Measurements from ENCODE around the gene CDK14. TPM values are rescaled to one million over a fixed set of nuclear protein-coding genes. Genes with fewer than 3 reads are reported as not detected.

CDK14 gene
- total RNA-seq, 2 donors from 2014 or later, result 1.9 to 4.9 TPM

- intact Hi-C loops (cut with DNase I), result no loop called here
- DNase-seq, result no peak
- no peaks in the 10 kb centered on the region for H3K27me3 ChIP-seq
Measured at GRCh38 chr7:90660819-90661218, 64.7 kb downstream of the CDK14 start.

GRCh38 chr7:90661290-90662151 is 65.4 kb downstream of the CDK14 start:
- H3K4me3 ChIP-seq, result no peak overlapping the region
- no peaks in the 10 kb centered on the region for H3K9me3 ChIP-seq
- H3K9ac ChIP-seq (ENCODE audit: low read depth in 2 of 2, low read length in 2 of 2), result no peak overlapping the region
- H3K27ac ChIP-seq, result no peak overlapping the region
- H3K27me3 ChIP-seq, result no peaks in the 10 kb centered on the region
- no peaks in the 10 kb centered on the region for H3K36me3 ChIP-seq
- no peak for DNase-seq
- intact Hi-C loops (cut with DNase I), result no loop called here
- no peaks in the 10 kb centered on the region for H3K4me1 ChIP-seq
- no peak for TF ChIP-seq CTCF (IDR thresholded peaks at IDR 0.05)

More at GRCh38 chr7:90660819-90661218, 64.7 kb downstream of the CDK14 start:
- Histone ChIP-seq H3K27ac (no peak overlapping the region), H3K4me3 (no peak overlapping the region), H3K9me3 (no peaks in the 10 kb centered on the region), H3K9ac (ENCODE audit: low read depth in 2 of 2, low read length in 2 of 2) (no peak overlapping the region), H3K36me3 (no peaks in the 10 kb centered on the region), H3K4me1 (no peaks in the 10 kb centered on the region)
- no peak for TF ChIP-seq CTCF (IDR thresholded peaks at IDR 0.05)

GRCh38 chr7:90663176-90663575 is 67.1 kb downstream of the CDK14 start:
- Histone ChIP-seq H3K4me1 (no peaks in the 10 kb centered on the region), H3K9ac (ENCODE audit: low read depth in 2 of 2, low read length in 2 of 2) (no peak overlapping the region), H3K27ac (no peak overlapping the region), H3K36me3 (no peaks in the 10 kb centered on the region), H3K27me3 (no peaks in the 10 kb centered on the region), H3K4me3 (no peak overlapping the region), H3K9me3 (no peaks in the 10 kb centered on the region)
- intact Hi-C loops (cut with DNase I), result no loop called here
- DNase-seq, result no peak
- no peak for TF ChIP-seq CTCF (IDR thresholded peaks at IDR 0.05)

GRCh38 chr7:90666186-90666585 is 70.1 kb downstream of the CDK14 start:
- no peak overlapping the region for H3K27ac ChIP-seq
- no peak for TF ChIP-seq CTCF (IDR thresholded peaks at IDR 0.05)
- no peaks in the 10 kb centered on the region for H3K4me1 ChIP-seq
- no peaks in the 10 kb centered on the region for H3K9me3 ChIP-seq
- no peak overlapping the region for H3K9ac ChIP-seq (ENCODE audit: low read depth in 2 of 2, low read length in 2 of 2)
- H3K4me3 ChIP-seq, result no peak overlapping the region
- intact Hi-C loops (cut with DNase I), result no loop called here
- H3K36me3 ChIP-seq, result no peaks in the 10 kb centered on the region
- H3K27me3 ChIP-seq, result no peaks in the 10 kb centered on the region
- DNase-seq, result no peak

GRCh38 chr7:90668992-90669391 is 72.9 kb downstream of the CDK14 start:
- Histone ChIP-seq H3K4me3 (no peak overlapping the region), H3K4me1 (no peaks in the 10 kb centered on the region), H3K9me3 (no peaks in the 10 kb centered on the region), H3K9ac (ENCODE audit: low read depth in 2 of 2, low read length in 2 of 2) (no peak overlapping the region), H3K27ac (no peak overlapping the region), H3K36me3 (no peaks in the 10 kb centered on the region), H3K27me3 (no peaks in the 10 kb centered on the region)
- intact Hi-C loops (cut with DNase I), result no loop called here
- no peak for TF ChIP-seq CTCF (IDR thresholded peaks at IDR 0.05)
- no peak for DNase-seq

Data from colonic mucosa (tissue), 4 donors.